H9 (cell line): ENCODE data around the gene UBAC2. TPM values are rescaled to one million over a fixed set of nuclear protein-coding genes. Genes with fewer than 3 reads are reported as not detected.

Experiments
- DNase-seq: peaks from one replicate; pipeline ENCODE4 v3.0.0-alpha.2; 2017
- H2AFZ ChIP-seq: one replicate; pipeline ENCODE4 v1.6.1; 2013; ENCODE audit warnings: mild to moderate bottlenecking, low read length, control low read depth, moderate library complexity
- H2AK5ac ChIP-seq: 2 replicates; pipeline ENCODE4 v1.6.1; 2013; ENCODE audit warnings: low read length, control low read depth, mixed read lengths; ENCODE audit not compliant: insufficient read length
- H2BK120ac ChIP-seq: one replicate; pipeline ENCODE4 v1.6.1; 2013; ENCODE audit warnings: low read depth, mild to moderate bottlenecking, low read length, control low read depth, inconsistent platforms; ENCODE audit not compliant: poor library complexity, severe bottlenecking
- H2BK12ac ChIP-seq: 2 replicates; pipeline ENCODE4 v1.6.1; 2013; ENCODE audit warnings: low read length, control low read depth, mixed read lengths, low read depth; ENCODE audit not compliant: insufficient read length
- H2BK15ac ChIP-seq: 2 replicates; pipeline ENCODE4 v1.6.1; 2013; ENCODE audit warnings: low read depth, low read length, control low read depth
- H2BK20ac ChIP-seq: one replicate; pipeline ENCODE4 v1.6.1; 2013; ENCODE audit warnings: low read depth, mild to moderate bottlenecking, low read length, control low read depth, inconsistent platforms; ENCODE audit not compliant: poor library complexity, severe bottlenecking
- H2BK5ac ChIP-seq: 2 replicates; pipeline ENCODE4 v1.6.1; 2013; ENCODE audit warnings: low read length, control low read depth, mixed read lengths; ENCODE audit not compliant: insufficient read length
- H3K14ac ChIP-seq: 2 replicates; pipeline ENCODE4 v1.6.1; 2013; ENCODE audit warnings: low read length, control low read depth; ENCODE audit not compliant: insufficient read depth
- H3K18ac ChIP-seq: 2 replicates; pipeline ENCODE4 v1.6.1; 2013; ENCODE audit warnings: low read depth, mild to moderate bottlenecking, mixed read lengths, low read length, control low read depth; ENCODE audit not compliant: insufficient read length
- H3K23ac ChIP-seq: 2 replicates; pipeline ENCODE4 v1.6.1; 2013; ENCODE audit warnings: low read length, control low read depth, mixed read lengths, low read depth; ENCODE audit not compliant: insufficient read length
- H3K23me2 ChIP-seq: 2 replicates; pipeline ENCODE4 v1.6.1; 2013; ENCODE audit warnings: low read depth, mild to moderate bottlenecking, mixed read lengths, low read length, control low read depth; ENCODE audit not compliant: insufficient read length, poor library complexity, severe bottlenecking
- H3K27ac ChIP-seq: 2 replicates; pipeline ENCODE4 v1.5.1; 2013; ENCODE audit warnings: low read length, control low read depth, mixed read lengths, low read depth; ENCODE audit not compliant: insufficient read length
- H3K27me3 ChIP-seq: 2 replicates; pipeline ENCODE4 v1.6.1; 2013; ENCODE audit warnings: low read length, control low read depth, inconsistent platforms; ENCODE audit not compliant: insufficient read depth
- H3K4ac ChIP-seq: 2 replicates; pipeline ENCODE4 v1.6.1; 2013; ENCODE audit warnings: low read depth, mild to moderate bottlenecking, control low read depth, inconsistent platforms, low read length, moderate library complexity
- H3K4me1 ChIP-seq: 2 replicates; pipeline ENCODE4 v1.6.1; 2013; ENCODE audit warnings: low read length, control low read depth, inconsistent platforms; ENCODE audit not compliant: insufficient read depth
- H3K4me2 ChIP-seq: 2 replicates; pipeline ENCODE4 v1.6.1; 2013; ENCODE audit warnings: low read length, control low read depth, mixed read lengths; ENCODE audit not compliant: insufficient read length, insufficient read depth
- H3K56ac ChIP-seq: 2 replicates; pipeline ENCODE4 v1.6.1; 2013; ENCODE audit warnings: low read depth, mild to moderate bottlenecking, mixed read lengths, low read length, control low read depth; ENCODE audit not compliant: insufficient read length
- H3K79me1 ChIP-seq: 2 replicates; pipeline ENCODE4 v1.6.1; 2013; ENCODE audit warnings: low read depth, mild to moderate bottlenecking, moderate library complexity, low read length, control low read depth, inconsistent platforms; ENCODE audit not compliant: insufficient read depth, poor library complexity, severe bottlenecking
- H3K79me2 ChIP-seq: 2 replicates; pipeline ENCODE4 v1.6.1; 2013; ENCODE audit warnings: low read length, control low read depth, inconsistent platforms; ENCODE audit not compliant: insufficient read depth
- H3K9ac ChIP-seq: 2 replicates; pipeline ENCODE4 v1.6.1; 2013; ENCODE audit warnings: low read length, control low read depth, mixed read lengths; ENCODE audit not compliant: insufficient read length; ENCODE audit errors: extremely low read depth
- H3K9me3 ChIP-seq: one replicate; pipeline ENCODE4 v1.6.1; 2013; ENCODE audit warnings: low read depth, low read length, inconsistent platforms; ENCODE audit not compliant: control insufficient read depth
- H3T11ph ChIP-seq: one replicate; pipeline ENCODE4 v1.6.1; 2013; ENCODE audit warnings: mild to moderate bottlenecking, low read length, control low read depth, inconsistent platforms
- H4K20me1 ChIP-seq: one replicate; pipeline ENCODE4 v1.6.1; 2013; ENCODE audit not compliant: control insufficient read depth, insufficient read length, insufficient read depth
- H4K5ac ChIP-seq: 2 replicates; pipeline ENCODE4 v1.6.1; 2013; ENCODE audit warnings: low read depth, mild to moderate bottlenecking, mixed read lengths, low read length, control low read depth; ENCODE audit not compliant: insufficient read length
- H4K8ac ChIP-seq: replicated peaks from 2 replicates; pipeline ENCODE4 v1.6.1; 2013; ENCODE audit warnings: low read length, control low read depth, mixed read lengths, low read depth; ENCODE audit not compliant: insufficient read length
- H4K91ac ChIP-seq: 2 replicates; pipeline ENCODE4 v1.6.1; 2013; ENCODE audit warnings: low read depth, mild to moderate bottlenecking, moderate library complexity, mixed read lengths, low read length, control low read depth; ENCODE audit not compliant: insufficient read length
- H3K27ac Mint-ChIP-seq, 3 experiments: 2 replicates in 2 of 3; 3 replicates in 1 of 3; pipeline ENCODE4 v1.8.0; 2020 to 2021; ENCODE audit warnings: mixed read lengths in 3 of 3, mild to moderate bottlenecking in 1 of 3, moderate library complexity in 1 of 3
- H3K27me3 Mint-ChIP-seq: 2 replicates; pipeline ENCODE4 v1.8.0; 2021; ENCODE audit warnings: low read depth, mild to moderate bottlenecking, moderate library complexity, mixed read lengths
- H3K36me3 Mint-ChIP-seq, 3 experiments: 2 replicates in 2 of 3; 3 replicates in 1 of 3; pipeline ENCODE4 v1.8.0; 2020 to 2021; ENCODE audit warnings: low read depth in 3 of 3, mixed read lengths in 3 of 3; ENCODE audit not compliant: insufficient read depth in 1 of 3
- H3K4me1 Mint-ChIP-seq, 2 experiments: 2 replicates each; pipeline ENCODE4 v1.8.0; 2020; ENCODE audit warnings: mixed read lengths in 2 of 2
- H3K4me3 Mint-ChIP-seq, 2 experiments: 2 replicates in 1 of 2; 3 replicates in 1 of 2; pipeline ENCODE4 v1.8.0; 2020 to 2021; ENCODE audit warnings: mild to moderate bottlenecking in 2 of 2, mixed read lengths in 2 of 2, moderate library complexity in 1 of 2
- H3K9me3 Mint-ChIP-seq, 2 experiments: 2 replicates in 1 of 2; 3 replicates in 1 of 2; pipeline ENCODE4 v1.8.0; 2020; ENCODE audit warnings: mild to moderate bottlenecking in 2 of 2, mixed read lengths in 2 of 2, moderate library complexity in 1 of 2
- WGBS: extraction: QIAGEN DNeasy Blood & Tissue Kit; methylation state at CpG from one replicate; pipeline ENCODE4 v1.1.7; 2013; ENCODE audit warnings: missing lambda C conversion rate, low lambda C conversion rate, mixed read lengths; ENCODE audit not compliant: insufficient read length; ENCODE audit errors: extremely low coverage; 5-methylcytosine and 5-hydroxymethylcytosine counted together
- total RNA-seq: library from RNA; stranded (reverse); gene quantifications from 2 replicates; pipeline ENCODE4 v1.2.1, GENCODE V29; 2021
- TF ChIP-seq, protein P1 (sequence below): fragments of 200-600 bp; sonication (generic); conservative IDR thresholded peaks from 3 replicates; pipeline ENCODE4 v1.8.0; 2021; ENCODE audit warnings: antibody characterized with exemption, mild to moderate bottlenecking

The UBAC2 gene
- total RNA-seq, 1 experiment from 2014 or later, result 52.3 TPM

DNA sequence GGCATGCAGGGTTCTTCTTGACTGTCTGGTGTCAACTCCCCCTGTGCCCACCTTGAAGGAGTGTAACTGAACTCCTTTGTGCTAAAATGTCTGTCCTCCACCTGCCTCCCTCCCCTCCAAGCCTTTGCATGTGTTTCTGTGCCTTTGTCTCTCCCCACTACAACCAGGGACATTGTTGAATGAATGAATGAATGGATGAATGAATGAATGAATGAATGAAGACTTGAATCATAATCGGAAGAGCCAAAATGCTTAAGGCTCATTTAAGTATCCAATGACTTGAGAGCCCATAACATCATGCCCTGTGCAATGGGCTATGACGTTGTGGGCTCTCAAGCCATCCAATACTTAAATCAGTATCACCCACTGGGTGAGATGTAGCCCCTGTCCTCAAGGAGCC is 115.6 kb downstream of the UBAC2 start:
- Histone ChIP-seq H3K4me2 (no peak overlapping the region), H3K9me3 (no peaks in the 10 kb centered on the region), H3K27ac (no peak overlapping the region), H2AFZ (no peak overlapping the region), H4K20me1 (no peaks in the 10 kb centered on the region), H3K4ac (no peak overlapping the region), H3K4me1 (no peaks in the 10 kb centered on the region; the same call in 1 of the 2 replicates), H2BK120ac (no peak overlapping the region), H4K91ac (no peak overlapping the region), H4K8ac (no peak overlapping the region), H3K27me3 (peaks cover 3% of the 10 kb centered on the region; the same call in 1 of the 2 replicates), H3K23me2 (no peaks in the 10 kb centered on the region), H3K79me1 (no peaks in the 10 kb centered on the region), H3T11ph (no peak overlapping the region), H3K9ac (no peak overlapping the region), H3K18ac (no peak overlapping the region), H2BK5ac (no peak overlapping the region), H3K79me2 (peaks cover 2% of the 10 kb centered on the region; the same call in 1 of the 2 replicates), H2BK20ac (no peak overlapping the region), H4K5ac (no peak overlapping the region), H2BK12ac (no peak overlapping the region), H2BK15ac (no peak overlapping the region), H3K56ac (no peak overlapping the region), H3K23ac (no peak overlapping the region), H2AK5ac (no peak overlapping the region), H3K14ac (no peak overlapping the region)
- DNase-seq, result no peak
- Mint-ChIP-seq H3K27me3 (no peaks in the 10 kb centered on the region), H3K4me3 (no peak overlapping the region), H3K36me3 (peaks cover 9 to 12% (median 9%) of the 10 kb centered on the region in 3 experiments), H3K4me1 (peaks cover 20 to 23% of the 10 kb centered on the region in 2 experiments), H3K27ac (no peak overlapping the region), H3K9me3 (no peaks in the 10 kb centered on the region)
- TF ChIP-seq, protein P1, sequence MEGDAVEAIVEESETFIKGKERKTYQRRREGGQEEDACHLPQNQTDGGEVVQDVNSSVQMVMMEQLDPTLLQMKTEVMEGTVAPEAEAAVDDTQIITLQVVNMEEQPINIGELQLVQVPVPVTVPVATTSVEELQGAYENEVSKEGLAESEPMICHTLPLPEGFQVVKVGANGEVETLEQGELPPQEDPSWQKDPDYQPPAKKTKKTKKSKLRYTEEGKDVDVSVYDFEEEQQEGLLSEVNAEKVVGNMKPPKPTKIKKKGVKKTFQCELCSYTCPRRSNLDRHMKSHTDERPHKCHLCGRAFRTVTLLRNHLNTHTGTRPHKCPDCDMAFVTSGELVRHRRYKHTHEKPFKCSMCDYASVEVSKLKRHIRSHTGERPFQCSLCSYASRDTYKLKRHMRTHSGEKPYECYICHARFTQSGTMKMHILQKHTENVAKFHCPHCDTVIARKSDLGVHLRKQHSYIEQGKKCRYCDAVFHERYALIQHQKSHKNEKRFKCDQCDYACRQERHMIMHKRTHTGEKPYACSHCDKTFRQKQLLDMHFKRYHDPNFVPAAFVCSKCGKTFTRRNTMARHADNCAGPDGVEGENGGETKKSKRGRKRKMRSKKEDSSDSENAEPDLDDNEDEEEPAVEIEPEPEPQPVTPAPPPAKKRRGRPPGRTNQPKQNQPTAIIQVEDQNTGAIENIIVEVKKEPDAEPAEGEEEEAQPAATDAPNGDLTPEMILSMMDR, result no peak
- WGBS, result no CpG with 5 or more reads among the region's 2 CpGs
